ENCODE measurements around the gene DLX6.

DNA sequence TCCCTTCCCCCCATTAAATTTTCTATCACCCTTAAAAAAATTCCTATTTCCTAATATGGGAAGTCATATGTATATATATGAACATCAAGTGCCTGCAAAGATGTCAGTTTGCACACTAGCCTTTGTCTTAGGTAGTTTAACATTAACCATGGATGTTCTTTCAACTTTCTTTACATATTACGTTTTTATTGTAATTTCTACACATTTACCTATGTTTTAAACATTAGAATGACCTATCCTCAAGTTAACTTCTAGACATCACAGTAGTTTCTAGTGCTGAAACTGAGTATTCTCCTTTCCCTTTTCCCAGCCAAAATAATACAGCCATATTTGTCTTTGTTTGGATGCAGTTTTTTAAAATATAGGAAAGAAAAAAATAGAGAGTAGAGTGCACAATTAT is 5.8 kb downstream of the DLX6 start:
- TF ChIP-seq, protein P1, sequence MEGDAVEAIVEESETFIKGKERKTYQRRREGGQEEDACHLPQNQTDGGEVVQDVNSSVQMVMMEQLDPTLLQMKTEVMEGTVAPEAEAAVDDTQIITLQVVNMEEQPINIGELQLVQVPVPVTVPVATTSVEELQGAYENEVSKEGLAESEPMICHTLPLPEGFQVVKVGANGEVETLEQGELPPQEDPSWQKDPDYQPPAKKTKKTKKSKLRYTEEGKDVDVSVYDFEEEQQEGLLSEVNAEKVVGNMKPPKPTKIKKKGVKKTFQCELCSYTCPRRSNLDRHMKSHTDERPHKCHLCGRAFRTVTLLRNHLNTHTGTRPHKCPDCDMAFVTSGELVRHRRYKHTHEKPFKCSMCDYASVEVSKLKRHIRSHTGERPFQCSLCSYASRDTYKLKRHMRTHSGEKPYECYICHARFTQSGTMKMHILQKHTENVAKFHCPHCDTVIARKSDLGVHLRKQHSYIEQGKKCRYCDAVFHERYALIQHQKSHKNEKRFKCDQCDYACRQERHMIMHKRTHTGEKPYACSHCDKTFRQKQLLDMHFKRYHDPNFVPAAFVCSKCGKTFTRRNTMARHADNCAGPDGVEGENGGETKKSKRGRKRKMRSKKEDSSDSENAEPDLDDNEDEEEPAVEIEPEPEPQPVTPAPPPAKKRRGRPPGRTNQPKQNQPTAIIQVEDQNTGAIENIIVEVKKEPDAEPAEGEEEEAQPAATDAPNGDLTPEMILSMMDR (IDR thresholded peaks at IDR 0.05; ENCODE audit: borderline replicate concordance, extremely low read depth, low read length, poor library complexity, severe bottlenecking), result no peak
- no peak for TF ChIP-seq EZH2 (IDR thresholded peaks at IDR 0.05; ENCODE audit: borderline replicate concordance, low read depth, low read length, severe bottlenecking)

Measured in DND-41 (cell line).